HL-60 (cell line): Measurements from ENCODE around the gene CKAP2L.

Experiments
- GABPA ChIP-seq: IDR thresholded peaks from 2 replicates; pipeline ENCODE4 v1.6.1; 2012; ENCODE audit warnings: low read depth
- SPI1 ChIP-seq: IDR thresholded peaks from 2 replicates; pipeline ENCODE4 v1.6.1; 2012; ENCODE audit warnings: low read depth, mild to moderate bottlenecking, borderline replicate concordance
- TF ChIP-seq, protein P1 (sequence below): IDR thresholded peaks from one replicate; pipeline ENCODE4 v1.5.1; 2011; ENCODE audit warnings: low read length, control low read depth, inconsistent platforms; ENCODE audit not compliant: insufficient read depth
- TF ChIP-seq, protein P2 (sequence below): IDR thresholded peaks from 2 replicates; pipeline ENCODE4 v1.6.1; 2012; ENCODE audit warnings: low read depth; ENCODE audit not compliant: insufficient replicate concordance

DNA sequence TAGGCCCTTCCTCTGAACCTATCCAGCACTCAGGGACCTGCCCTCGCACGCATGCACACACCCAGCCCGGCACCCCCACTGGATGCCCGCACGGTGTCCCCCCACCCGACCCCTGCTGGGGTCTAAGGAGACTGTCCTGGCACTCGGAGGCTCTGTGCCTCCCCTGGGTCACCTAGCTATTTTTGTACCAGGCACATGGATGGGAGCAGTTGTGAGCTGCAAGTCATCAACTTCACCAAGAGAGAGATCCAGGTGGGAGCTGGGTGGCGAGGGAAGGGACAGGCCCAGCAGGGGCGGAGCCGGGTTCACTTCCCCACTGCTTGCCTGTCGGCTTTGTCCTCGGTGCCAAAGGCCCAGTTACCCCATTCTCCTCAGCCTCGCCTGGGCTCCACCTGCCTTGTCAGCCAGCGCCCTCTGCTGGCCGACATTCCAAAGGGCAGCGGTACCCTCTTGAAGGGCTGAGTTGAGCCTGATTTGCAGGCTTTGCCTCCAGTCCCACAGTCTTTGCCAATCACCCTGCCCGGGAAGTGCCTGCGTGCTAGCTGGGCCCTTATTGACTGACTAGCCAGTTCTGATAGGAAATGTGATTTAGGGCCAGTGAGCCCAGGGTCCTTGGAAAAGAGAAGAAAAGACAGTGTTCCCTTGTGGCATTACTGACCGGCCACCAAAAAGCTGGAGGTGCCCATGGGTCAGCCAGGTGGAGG lies 37.8 kb downstream of the CKAP2L start:
- TF ChIP-seq, protein P1, sequence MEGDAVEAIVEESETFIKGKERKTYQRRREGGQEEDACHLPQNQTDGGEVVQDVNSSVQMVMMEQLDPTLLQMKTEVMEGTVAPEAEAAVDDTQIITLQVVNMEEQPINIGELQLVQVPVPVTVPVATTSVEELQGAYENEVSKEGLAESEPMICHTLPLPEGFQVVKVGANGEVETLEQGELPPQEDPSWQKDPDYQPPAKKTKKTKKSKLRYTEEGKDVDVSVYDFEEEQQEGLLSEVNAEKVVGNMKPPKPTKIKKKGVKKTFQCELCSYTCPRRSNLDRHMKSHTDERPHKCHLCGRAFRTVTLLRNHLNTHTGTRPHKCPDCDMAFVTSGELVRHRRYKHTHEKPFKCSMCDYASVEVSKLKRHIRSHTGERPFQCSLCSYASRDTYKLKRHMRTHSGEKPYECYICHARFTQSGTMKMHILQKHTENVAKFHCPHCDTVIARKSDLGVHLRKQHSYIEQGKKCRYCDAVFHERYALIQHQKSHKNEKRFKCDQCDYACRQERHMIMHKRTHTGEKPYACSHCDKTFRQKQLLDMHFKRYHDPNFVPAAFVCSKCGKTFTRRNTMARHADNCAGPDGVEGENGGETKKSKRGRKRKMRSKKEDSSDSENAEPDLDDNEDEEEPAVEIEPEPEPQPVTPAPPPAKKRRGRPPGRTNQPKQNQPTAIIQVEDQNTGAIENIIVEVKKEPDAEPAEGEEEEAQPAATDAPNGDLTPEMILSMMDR = peak; percentile 88
- TF ChIP-seq, protein P2, sequence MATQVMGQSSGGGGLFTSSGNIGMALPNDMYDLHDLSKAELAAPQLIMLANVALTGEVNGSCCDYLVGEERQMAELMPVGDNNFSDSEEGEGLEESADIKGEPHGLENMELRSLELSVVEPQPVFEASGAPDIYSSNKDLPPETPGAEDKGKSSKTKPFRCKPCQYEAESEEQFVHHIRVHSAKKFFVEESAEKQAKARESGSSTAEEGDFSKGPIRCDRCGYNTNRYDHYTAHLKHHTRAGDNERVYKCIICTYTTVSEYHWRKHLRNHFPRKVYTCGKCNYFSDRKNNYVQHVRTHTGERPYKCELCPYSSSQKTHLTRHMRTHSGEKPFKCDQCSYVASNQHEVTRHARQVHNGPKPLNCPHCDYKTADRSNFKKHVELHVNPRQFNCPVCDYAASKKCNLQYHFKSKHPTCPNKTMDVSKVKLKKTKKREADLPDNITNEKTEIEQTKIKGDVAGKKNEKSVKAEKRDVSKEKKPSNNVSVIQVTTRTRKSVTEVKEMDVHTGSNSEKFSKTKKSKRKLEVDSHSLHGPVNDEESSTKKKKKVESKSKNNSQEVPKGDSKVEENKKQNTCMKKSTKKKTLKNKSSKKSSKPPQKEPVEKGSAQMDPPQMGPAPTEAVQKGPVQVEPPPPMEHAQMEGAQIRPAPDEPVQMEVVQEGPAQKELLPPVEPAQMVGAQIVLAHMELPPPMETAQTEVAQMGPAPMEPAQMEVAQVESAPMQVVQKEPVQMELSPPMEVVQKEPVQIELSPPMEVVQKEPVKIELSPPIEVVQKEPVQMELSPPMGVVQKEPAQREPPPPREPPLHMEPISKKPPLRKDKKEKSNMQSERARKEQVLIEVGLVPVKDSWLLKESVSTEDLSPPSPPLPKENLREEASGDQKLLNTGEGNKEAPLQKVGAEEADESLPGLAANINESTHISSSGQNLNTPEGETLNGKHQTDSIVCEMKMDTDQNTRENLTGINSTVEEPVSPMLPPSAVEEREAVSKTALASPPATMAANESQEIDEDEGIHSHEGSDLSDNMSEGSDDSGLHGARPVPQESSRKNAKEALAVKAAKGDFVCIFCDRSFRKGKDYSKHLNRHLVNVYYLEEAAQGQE = no peak
- TF ChIP-seq SPI1 = peak; percentile 83; the same call in 1 of the 2 replicates
- no peak for TF ChIP-seq GABPA
